Naive thymus-derived CD8-positive, alpha-beta T cell (primary cell): ENCODE measurements around the gene ALDH3B2. TPM values are rescaled to one million over a fixed set of nuclear protein-coding genes. Genes with fewer than 3 reads are reported as not detected.
"Not testable (repeated sequence)": the region's sequence is repeated elsewhere in the genome, so short reads cannot be mapped to it uniquely, and the experiment has no call there.

Source experiments
- ATAC-seq, 2 donors: fragments of 150-1000 bp; cut with Tn5 transposase in 1 of 2; sonication (Bioruptor Pico), chemical (Tn5 transposase) in 1 of 2; 1 replicate in 1 of 2; 2 replicates in 1 of 2; pipeline ENCODE4 v1.10.0; 2021; ENCODE audit warnings: mild to moderate bottlenecking in 2 of 2, moderate library complexity in 2 of 2
- POLR2A ChIA-PET: fragments of 350-600 bp; sonication (Branson Sonifier 250); formaldehyde crosslinking; loops from one replicate; lab custom pipeline; 2021; ENCODE audit warnings: antibody characterized with exemption; lab: Charles Lee
- DNase-seq, 10 donors: peaks; one replicate each; pipeline versions ENCODE4 v3.0.0 to v3.0.0-alpha.2; 2020 to 2022
- H3K27ac Mint-ChIP-seq, 10 donors: one replicate each; pipeline ENCODE4 v1.8.0; 2020 to 2022; ENCODE audit warnings: mild to moderate bottlenecking in 10 of 10, mixed read lengths in 10 of 10, moderate library complexity in 4 of 10, inconsistent platforms in 1 of 10
- H3K27me3 Mint-ChIP-seq, 5 donors: one replicate each; pipeline ENCODE4 v1.8.0; 2021 to 2022; ENCODE audit warnings: mixed read lengths in 5 of 5
- H3K36me3 Mint-ChIP-seq, 3 donors: one replicate each; pipeline ENCODE4 v1.8.0; 2020 to 2022; ENCODE audit warnings: mixed read lengths in 3 of 3, mild to moderate bottlenecking in 2 of 3, inconsistent platforms in 1 of 3
- H3K4me1 Mint-ChIP-seq, 4 donors: one replicate each; pipeline ENCODE4 v1.8.0; 2021 to 2022; ENCODE audit warnings: mixed read lengths in 4 of 4
- H3K4me3 Mint-ChIP-seq, 10 donors: one replicate each; pipeline ENCODE4 v1.8.0; 2020 to 2022; ENCODE audit warnings: mild to moderate bottlenecking in 10 of 10, mixed read lengths in 10 of 10, moderate library complexity in 6 of 10, inconsistent platforms in 1 of 10
- H3K9me3 Mint-ChIP-seq, 9 donors: one replicate each; pipeline ENCODE4 v1.8.0; 2020 to 2022; ENCODE audit warnings: mixed read lengths in 9 of 9, mild to moderate bottlenecking in 3 of 9, inconsistent platforms in 1 of 9, moderate library complexity in 1 of 9
- polyA plus RNA-seq, 3 donors: library from polyadenylated mRNA; unstranded; fragments of 300-500 nt; fragmentation: Illumina TruSeq; gene quantifications; one replicate each; pipeline ENCODE4 v1.2.3, GENCODE V29; 2021
- total RNA-seq, 8 experiments: library from RNA in 2 of 8; stranded (reverse) in 2 of 8; gene quantifications; one replicate each; pipeline ENCODE4 v1.2.3 and lab custom pipeline; 2021 to 2026

Gene ALDH3B2
- total and polyA plus RNA-seq, 5 experiments from 2014 or later: not detected

- Mint-ChIP-seq H3K27ac (peak overlapping the region in 1 of 10 donors; percentile 41), H3K4me1 (peaks cover 12 to 25% (median 19%) of the 10 kb centered on the region in 4 donors), H3K36me3 (no peaks in the 10 kb centered on the region), H3K9me3 (no peaks in the 10 kb centered on the region), H3K4me3 (no peak overlapping the region), H3K27me3 (peaks cover 0 to 3% (median 0%) of the 10 kb centered on the region in 5 donors)
- POLR2A ChIA-PET: interaction anchor here (1.3 kb wide), 2 partner anchors 10 to 58 kb away, joined by 3 read pairs; partner anchors contain the start of gene GSTP1
- ATAC-seq (no peak), DNase-seq (no peak)
These were observed 32.0 kb downstream of the ALDH3B2 start for GRCh38 chr11:67642173-67643120.

DNA sequence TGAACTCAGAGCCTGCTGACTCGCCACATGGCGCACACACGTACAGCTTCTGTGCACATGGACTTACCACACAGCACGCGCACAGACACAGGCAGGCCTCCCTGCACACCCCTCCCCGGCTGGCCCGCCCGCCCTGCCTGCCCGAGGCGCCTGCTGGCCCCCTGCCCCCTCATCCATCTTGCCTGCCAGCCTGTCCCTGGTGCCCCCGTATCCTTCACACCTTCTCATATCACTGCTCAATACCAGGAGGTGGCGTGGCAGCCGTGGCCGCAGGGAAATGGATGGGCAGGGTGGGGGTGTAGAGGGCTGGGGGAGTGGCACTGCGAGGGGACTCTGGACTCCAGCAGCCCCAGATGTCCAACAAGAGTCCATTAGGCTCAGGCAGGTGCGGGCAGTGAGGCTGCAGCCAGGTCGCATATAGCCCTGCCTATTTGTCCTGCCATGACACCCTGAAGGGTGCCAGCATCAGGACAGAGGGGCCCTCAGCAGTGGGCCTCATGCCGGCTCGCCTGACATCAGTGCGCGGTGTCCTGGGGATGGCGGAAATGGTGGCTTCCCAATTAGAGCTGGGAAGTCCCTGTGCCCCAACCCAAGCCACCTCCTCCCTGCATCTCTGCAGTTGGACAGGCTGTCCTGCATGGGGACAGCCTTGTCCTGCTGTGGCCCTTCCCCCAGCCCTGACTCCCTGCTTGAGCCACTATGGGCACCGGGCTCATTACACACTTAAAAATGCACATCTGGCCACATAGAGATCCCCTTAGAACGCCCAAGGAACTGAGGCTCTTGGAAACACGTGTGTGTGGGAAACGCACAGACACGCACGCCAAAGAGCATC lies 32.9 kb downstream of the ALDH3B2 start:
- Mint-ChIP-seq H3K4me3 (no peak overlapping the region), H3K27ac (no peak overlapping the region), H3K9me3 (no peaks in the 10 kb centered on the region), H3K27me3 (peaks cover 0 to 3% (median 0%) of the 10 kb centered on the region in 5 donors), H3K36me3 (no peaks in the 10 kb centered on the region), H3K4me1 (peaks cover 6 to 17% (median 11%) of the 10 kb centered on the region in 4 donors)
- POLR2A ChIA-PET: no interaction called here
- DNase-seq (no peak), ATAC-seq (no peak)

DNA sequence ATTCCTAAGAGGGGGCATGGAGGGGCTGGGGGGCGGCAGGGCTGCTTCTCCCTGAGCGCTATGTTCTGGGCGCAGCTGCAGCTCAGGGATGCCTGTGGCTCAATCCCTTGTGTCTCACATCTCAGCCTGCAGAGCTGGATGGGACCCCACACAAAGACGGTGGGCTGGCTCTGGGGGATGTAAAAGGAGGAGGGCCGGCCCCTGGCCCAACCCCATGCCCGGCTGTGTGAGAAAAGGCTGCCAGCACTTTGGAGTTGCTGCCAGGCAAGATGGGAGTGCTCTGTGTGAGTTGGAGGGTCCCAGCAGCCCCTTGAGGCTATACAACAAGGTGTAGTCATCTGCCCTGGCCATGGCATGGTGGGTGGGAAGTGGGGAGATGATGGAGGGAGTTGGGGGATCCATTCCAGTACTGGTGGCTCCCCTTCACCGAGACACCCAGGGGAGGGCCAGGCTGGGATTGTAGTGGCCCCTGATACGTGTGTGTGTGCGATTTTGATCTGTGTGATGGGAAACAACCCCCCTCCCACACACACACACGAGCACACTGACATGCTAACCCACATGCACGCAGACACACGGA lies 33.6 kb downstream of the ALDH3B2 start:
- Mint-ChIP-seq H3K36me3 (no peaks in the 10 kb centered on the region), H3K4me3 (no peak overlapping the region), H3K4me1 (peaks cover 0 to 10% (median 4%) of the 10 kb centered on the region in 4 donors), H3K9me3 (no peaks in the 10 kb centered on the region), H3K27ac (no peak overlapping the region), H3K27me3 (peaks cover 0 to 3% (median 0%) of the 10 kb centered on the region in 5 donors)
- no peak for ATAC-seq
- POLR2A ChIA-PET: no interaction called here
- no peak for DNase-seq

DNA sequence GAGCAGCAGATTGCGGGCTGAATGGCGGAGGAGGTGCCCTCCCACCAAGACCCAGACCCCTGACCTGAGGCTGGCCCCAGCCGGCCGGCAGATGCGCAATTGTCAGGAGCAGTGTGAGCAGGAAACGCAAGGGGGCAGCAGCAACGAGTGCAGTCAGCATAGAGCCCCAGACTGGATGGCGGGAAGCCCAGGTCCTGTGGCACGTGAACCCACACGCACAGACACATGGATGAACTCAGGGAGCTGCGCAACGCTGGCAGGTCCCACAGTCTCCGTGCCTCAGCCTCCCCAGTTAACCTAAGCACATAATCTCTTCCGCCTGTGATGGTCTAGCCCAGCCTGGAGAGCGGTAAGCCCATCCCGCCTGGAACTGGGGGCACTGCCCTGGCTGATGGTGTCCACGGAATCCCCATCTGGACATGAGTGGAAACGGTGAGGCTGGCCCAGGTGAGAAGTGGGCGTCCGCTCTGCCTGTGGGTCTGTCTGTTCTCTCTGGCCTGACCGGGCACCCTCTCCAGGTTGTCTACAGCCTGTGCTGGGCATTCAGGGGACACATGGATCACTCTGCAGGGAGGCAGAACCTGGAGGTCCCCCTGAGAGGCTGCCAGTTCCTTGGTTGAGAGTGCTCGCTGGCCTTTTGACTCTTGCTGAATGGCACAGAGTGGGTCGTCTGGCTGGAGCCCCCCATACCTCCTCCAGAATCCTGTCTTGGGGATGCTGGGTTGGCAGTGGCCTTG lies 34.2 kb downstream of the ALDH3B2 start:
- Mint-ChIP-seq H3K36me3 (no peaks in the 10 kb centered on the region), H3K4me1 (peaks cover 0 to 7% (median 3%) of the 10 kb centered on the region in 4 donors), H3K4me3 (no peak overlapping the region), H3K27ac (no peak overlapping the region), H3K27me3 (peaks cover 0 to 3% (median 0%) of the 10 kb centered on the region in 5 donors), H3K9me3 (no peaks in the 10 kb centered on the region)
- ATAC-seq: peak; percentile 90 to 91
- POLR2A ChIA-PET: no interaction called here
- DNase-seq: peak in 9 of 10 donors; percentile 41 to 73 (median 52)

DNA sequence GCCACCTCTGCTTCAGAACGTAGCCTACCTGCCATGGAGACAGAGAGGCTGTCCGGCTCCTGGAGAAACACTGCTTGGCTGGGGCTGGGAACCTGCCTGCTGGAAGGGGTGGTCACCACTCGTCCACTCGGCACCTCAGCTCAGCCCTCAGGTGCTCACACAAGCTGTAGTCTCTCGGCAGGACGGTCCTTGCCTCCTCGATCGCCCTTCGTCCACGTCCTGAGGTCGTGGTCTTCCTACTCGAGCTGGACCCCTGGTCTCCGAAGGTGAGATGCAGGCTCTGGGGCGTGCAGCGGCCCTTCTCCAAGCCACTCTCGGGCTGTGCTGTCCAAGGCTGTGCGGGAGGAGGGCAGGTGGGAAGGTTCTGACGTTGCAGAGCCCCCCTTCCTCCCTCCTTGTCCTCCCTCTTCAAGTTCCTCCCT lies 35.0 kb downstream of the ALDH3B2 start, which contains the start of gene TBX10:
Gene TBX10 (minus strand): TSS at position 326 of the 422 bp plus-strand sequence. CDS start 291 bp downstream, at position 35.
- no peak for ATAC-seq
- no peak within 1 kb of the TSS for H3K27ac Mint-ChIP-seq
- no peaks in the 10 kb centered on the region for H3K36me3 Mint-ChIP-seq
- no peak for DNase-seq
- POLR2A ChIA-PET: interaction anchor here (1.0 kb wide), 1 partner anchor 9 kb away, joined by 4 read pairs; the partner anchor contains the start of gene NUDT8
- H3K4me1 Mint-ChIP-seq: peaks cover 0 to 7% (median 3%) of the 10 kb centered on the region in 4 donors
- no peak within 1 kb of the TSS for H3K4me3 Mint-ChIP-seq
- peaks cover 0 to 3% (median 0%) of the 10 kb centered on the region in 5 donors for H3K27me3 Mint-ChIP-seq
- no peaks in the 10 kb centered on the region for H3K9me3 Mint-ChIP-seq

- no peaks in the 10 kb centered on the region for H3K36me3 Mint-ChIP-seq
- no peak for DNase-seq
- H3K27me3 Mint-ChIP-seq: peaks cover 0 to 3% (median 0%) of the 10 kb centered on the region in 5 donors
- no peaks in the 10 kb centered on the region for H3K9me3 Mint-ChIP-seq
- H3K27ac Mint-ChIP-seq: peak overlapping the region in 2 of 10 donors; percentile 47 to 57
- POLR2A ChIA-PET: interaction anchor here (1.0 kb wide), 1 partner anchor 9 kb away, joined by 4 read pairs; the partner anchor contains the start of gene NUDT8
- H3K4me3 Mint-ChIP-seq: no peak overlapping the region
- H3K4me1 Mint-ChIP-seq: peaks cover 0 to 4% (median 2%) of the 10 kb centered on the region in 4 donors
- no peak for ATAC-seq
These were observed 35.6 kb downstream of the ALDH3B2 start for GRCh38 chr11:67638535-67639437.

DNA sequence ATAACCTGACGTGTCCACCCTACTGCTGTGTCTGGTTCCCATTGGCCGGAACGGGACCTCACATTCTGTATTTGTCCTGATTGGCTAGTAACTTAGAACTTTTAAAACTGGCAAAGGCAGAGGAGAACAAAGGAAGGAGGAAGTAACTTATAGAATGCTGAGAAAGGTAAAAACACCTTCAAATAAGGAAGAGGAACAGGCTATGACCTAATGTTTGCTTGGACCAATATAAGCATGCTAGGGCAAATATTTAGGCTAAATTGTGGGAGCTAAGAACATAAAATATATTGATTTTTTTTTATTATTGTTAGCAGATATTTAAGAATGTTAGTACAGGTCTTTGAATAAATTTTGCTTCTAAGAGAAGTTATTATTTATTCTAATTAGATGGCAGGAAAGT lies 37.0 kb downstream of the ALDH3B2 start:
- H3K9me3 Mint-ChIP-seq, H3K36me3 Mint-ChIP-seq, H3K27ac Mint-ChIP-seq, POLR2A ChIA-PET, DNase-seq, H3K4me1 Mint-ChIP-seq, H3K4me3 Mint-ChIP-seq, H3K27me3 Mint-ChIP-seq, ATAC-seq: not testable (repeated sequence)

DNA sequence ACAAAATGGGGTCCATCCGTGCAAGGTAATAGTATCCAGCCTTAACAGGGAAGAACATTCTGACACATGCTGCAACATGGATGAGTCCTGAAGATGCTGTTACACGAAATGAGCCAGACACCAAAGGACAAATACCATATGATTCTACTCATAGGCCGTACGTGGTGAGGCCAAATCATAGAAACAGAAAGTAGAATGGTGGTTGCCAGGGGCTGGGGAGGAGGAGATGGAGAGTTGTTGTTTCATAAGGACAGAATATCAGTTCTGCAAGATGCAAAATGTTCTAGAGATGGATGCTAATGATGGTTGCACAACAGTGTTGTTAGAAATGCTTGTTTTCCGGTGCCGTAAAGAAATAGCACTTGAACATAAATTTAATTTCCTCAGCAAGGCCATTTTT lies 37.5 kb downstream of the ALDH3B2 start:
- no peak for DNase-seq
- H3K4me1 Mint-ChIP-seq: peaks cover 0 to 4% (median 3%) of the 10 kb centered on the region in 4 donors
- peak overlapping the region in 1 of 10 donors; percentile 80 for H3K27ac Mint-ChIP-seq
- H3K4me3 Mint-ChIP-seq: no peak overlapping the region
- H3K9me3 Mint-ChIP-seq: no peaks in the 10 kb centered on the region
- H3K36me3 Mint-ChIP-seq: no peaks in the 10 kb centered on the region
- POLR2A ChIA-PET: no interaction called here
- no peak for ATAC-seq
- H3K27me3 Mint-ChIP-seq: peaks cover 0 to 3% (median 0%) of the 10 kb centered on the region in 5 donors

GRCh38 chr11:67635231-67635521 lies 39.2 kb downstream of the ALDH3B2 start:
- no peaks in the 10 kb centered on the region for H3K9me3 Mint-ChIP-seq
- no peak overlapping the region for H3K27ac Mint-ChIP-seq
- H3K4me1 Mint-ChIP-seq: peaks cover 6 to 13% (median 9%) of the 10 kb centered on the region in 4 donors
- DNase-seq: no peak
- peaks cover 0 to 3% (median 0%) of the 10 kb centered on the region in 5 donors for H3K27me3 Mint-ChIP-seq
- ATAC-seq: no peak
- no peak overlapping the region for H3K4me3 Mint-ChIP-seq
- no peaks in the 10 kb centered on the region for H3K36me3 Mint-ChIP-seq
- POLR2A ChIA-PET: no interaction called here

- Mint-ChIP-seq H3K4me3 (no peak overlapping the region), H3K9me3 (no peaks in the 10 kb centered on the region), H3K36me3 (no peaks in the 10 kb centered on the region), H3K27ac (no peak overlapping the region), H3K27me3 (no peaks in the 10 kb centered on the region), H3K4me1 (peaks cover 6 to 13% (median 7%) of the 10 kb centered on the region in 4 donors)
- DNase-seq (no peak), ATAC-seq (no peak)
- POLR2A ChIA-PET: no interaction called here
These were observed 39.8 kb downstream of the ALDH3B2 start for GRCh38 chr11:67634366-67635230.
